ENCODE measurements around the gene SLC49A3.

DNA sequence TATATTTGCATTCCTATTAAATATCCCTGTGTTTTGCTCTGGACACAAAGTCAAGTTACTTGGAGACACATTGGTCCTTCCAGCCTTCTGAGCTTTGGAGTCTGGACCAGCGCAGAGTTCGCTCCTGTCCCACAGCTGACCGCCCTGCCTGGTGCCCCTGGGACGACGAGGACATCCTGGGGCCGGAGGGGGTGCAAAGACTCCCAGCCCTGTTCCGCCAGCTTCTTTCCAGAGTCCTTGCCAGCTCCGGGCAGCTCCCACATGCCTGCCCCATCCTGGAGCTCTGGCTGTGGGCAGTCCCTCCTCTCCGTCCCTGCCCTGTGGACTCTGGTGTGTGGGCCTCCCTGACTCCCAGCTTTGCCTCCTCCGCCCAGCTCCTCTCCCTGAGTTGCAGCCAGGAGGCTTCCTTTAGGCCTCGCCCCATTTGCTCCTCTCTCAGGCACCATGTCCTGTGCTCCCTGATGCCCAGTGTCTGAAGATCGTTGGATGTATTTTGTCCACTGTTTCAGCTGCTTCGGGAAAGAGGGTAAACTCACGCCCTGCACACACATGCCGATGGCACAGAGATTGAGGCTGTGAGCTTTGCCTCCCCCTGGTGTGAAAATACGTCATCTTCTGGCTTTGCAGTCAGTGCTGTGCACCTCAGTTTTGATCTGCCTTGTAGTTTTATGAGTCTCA, 11.8 kb upstream of the SLC49A3 start:
- TF ChIP-seq ZNF274 (IDR thresholded peaks at IDR 0.05; ENCODE audit: borderline replicate concordance, extremely low read depth, low read length) (no peak), RNF2 (IDR thresholded peaks at IDR 0.05; ENCODE audit: borderline replicate concordance, low read depth, low read length, missing control alignments, poor library complexity, severe bottlenecking) (no peak), EZH2 (IDR thresholded peaks at IDR 0.05; ENCODE audit: low read depth, low read length, severe bottlenecking) (no peak), CREB1 (IDR thresholded peaks at IDR 0.05) (no peak), BRCA1 (IDR thresholded peaks at IDR 0.05; ENCODE audit: low read depth, low read length) (no peak), CBX5 (IDR thresholded peaks at IDR 0.05; ENCODE audit: low read depth, low read length) (no peak)
- TF ChIP-seq, protein P1, sequence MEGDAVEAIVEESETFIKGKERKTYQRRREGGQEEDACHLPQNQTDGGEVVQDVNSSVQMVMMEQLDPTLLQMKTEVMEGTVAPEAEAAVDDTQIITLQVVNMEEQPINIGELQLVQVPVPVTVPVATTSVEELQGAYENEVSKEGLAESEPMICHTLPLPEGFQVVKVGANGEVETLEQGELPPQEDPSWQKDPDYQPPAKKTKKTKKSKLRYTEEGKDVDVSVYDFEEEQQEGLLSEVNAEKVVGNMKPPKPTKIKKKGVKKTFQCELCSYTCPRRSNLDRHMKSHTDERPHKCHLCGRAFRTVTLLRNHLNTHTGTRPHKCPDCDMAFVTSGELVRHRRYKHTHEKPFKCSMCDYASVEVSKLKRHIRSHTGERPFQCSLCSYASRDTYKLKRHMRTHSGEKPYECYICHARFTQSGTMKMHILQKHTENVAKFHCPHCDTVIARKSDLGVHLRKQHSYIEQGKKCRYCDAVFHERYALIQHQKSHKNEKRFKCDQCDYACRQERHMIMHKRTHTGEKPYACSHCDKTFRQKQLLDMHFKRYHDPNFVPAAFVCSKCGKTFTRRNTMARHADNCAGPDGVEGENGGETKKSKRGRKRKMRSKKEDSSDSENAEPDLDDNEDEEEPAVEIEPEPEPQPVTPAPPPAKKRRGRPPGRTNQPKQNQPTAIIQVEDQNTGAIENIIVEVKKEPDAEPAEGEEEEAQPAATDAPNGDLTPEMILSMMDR (IDR thresholded peaks at IDR 0.05; ENCODE audit: control extremely low read depth in 1 of 3, insufficient read depth in 1 of 3, low read depth in 1 of 3, low read length in 3 of 3), result peak in 2 of 3 experiments; percentile 28 to 35; a peak in 2 of 4 replicates

Data from H1 (cell line).